Measurements from ENCODE around the gene ARHGAP44.

The ARHGAP44 gene

GRCh38 chr17:13024526-13025257 is 235.4 kb downstream of the ARHGAP44 start:
- DNase-seq (ENCODE audit: low read depth), result peak; percentile 50

- no peak for DNase-seq (ENCODE audit: low read depth)
Observed at GRCh38 chr17:13025258-13025627, 235.9 kb downstream of the ARHGAP44 start.

- DNase-seq (ENCODE audit: low read depth), result no peak
Observed at GRCh38 chr17:13025687-13026086, 236.4 kb downstream of the ARHGAP44 start.

GRCh38 chr17:13027246-13027645 is 237.9 kb downstream of the ARHGAP44 start:
- DNase-seq (ENCODE audit: low read depth), result no peak

GRCh38 chr17:13029340-13029739 is 240.0 kb downstream of the ARHGAP44 start:
- DNase-seq (ENCODE audit: low read depth), result no peak

GRCh38 chr17:13030056-13030455 is 240.8 kb downstream of the ARHGAP44 start:
- no peak for DNase-seq (ENCODE audit: low read depth)

GRCh38 chr17:13030459-13031300 is 241.4 kb downstream of the ARHGAP44 start:
- DNase-seq (ENCODE audit: low read depth), result no peak

GRCh38 chr17:13031718-13032350 is 242.5 kb downstream of the ARHGAP44 start:
- DNase-seq (ENCODE audit: low read depth), result peak; percentile 7

GRCh38 chr17:13035420-13035819 is 246.1 kb downstream of the ARHGAP44 start:
- no peak for DNase-seq (ENCODE audit: low read depth)

GRCh38 chr17:13036751-13037150 is 247.5 kb downstream of the ARHGAP44 start:
- no peak for DNase-seq (ENCODE audit: low read depth)

GRCh38 chr17:13038931-13039665 is 249.8 kb downstream of the ARHGAP44 start:
- DNase-seq (ENCODE audit: low read depth), result no peak
